HCT116 (cell line): Measurements from ENCODE around the gene SMIM8. TPM values are rescaled to one million over a fixed set of nuclear protein-coding genes. Genes with fewer than 3 reads are reported as not detected.

ENCODE experiments used
- ATAC-seq: fragments of 200-7000 bp; cut with Tn5 transposase; 2 replicates; pipeline ENCODE4 v1.9.1; 2020; ENCODE audit warnings: mild to moderate bottlenecking, moderate library complexity
- BruUV-seq: library from RNA; stranded (reverse); fragments of 400-500 nt; replicated peaks from 2 replicates; lab custom pipeline; 2021; lab: Mats Ljungman, UMichigan
- CTCF ChIA-PET: fragments of 300-600 bp; sonication (Branson Sonifier 250); formaldehyde crosslinking; loops from one replicate; lab custom pipeline; 2021; ENCODE audit warnings: antibody characterized with exemption; lab: Charles Lee
- POLR2A ChIA-PET: fragments of 300-600, 350-600 bp; sonication (Branson Sonifier 250); formaldehyde crosslinking; loops from one replicate; lab custom pipeline; 2021; ENCODE audit warnings: antibody characterized with exemption; lab: Charles Lee
- RAD21 ChIA-PET, 2 experiments: fragments of 300-600 bp; sonication (Branson Sonifier 250); formaldehyde crosslinking; loops; one replicate each; lab custom pipeline; 2023; ENCODE audit warnings: low total read pairs in 2 of 2; ENCODE audit not compliant: uncharacterized antibody in 2 of 2, unreplicated experiment in 2 of 2, low non-redundant PET in 1 of 2; lab: Charles Lee
- DNase-seq: peaks from one replicate; pipeline ENCODE4 v3.0.0-alpha.2; 2010; ENCODE audit warnings: low read depth, low spot score
- H2AFZ ChIP-seq: fragments of 200-600 bp; shearing (Covaris generic), sonication (generic); 2 replicates; pipeline ENCODE4 v1.6.1; 2017; ENCODE audit warnings: low read depth, mixed run types, mixed read lengths, antibody characterized with exemption, low read length; ENCODE audit not compliant: poor library complexity, severe bottlenecking
- H3K27ac ChIP-seq: 2 replicates; pipeline ENCODE4 v1.5.1; 2012; ENCODE audit warnings: low read depth, low read length
- H3K27me3 ChIP-seq: fragments of 200-600 bp; sonication (generic); 2 replicates; pipeline ENCODE4 v1.6.1; 2016; ENCODE audit warnings: mixed run types, low read length, mixed read lengths; ENCODE audit not compliant: insufficient read depth
- H3K36me3 ChIP-seq, 2 experiments: fragments of 200-500 bp in 1 of 2; fragments of 200-600 bp in 1 of 2; sonication (Bioruptor generic) in 1 of 2; sonication (generic) in 1 of 2; 2 replicates each; pipeline versions ENCODE4 v1.5.1 to v1.6.1; 2014 to 2016; ENCODE audit warnings: low read length in 2 of 2, inconsistent platforms in 1 of 2, mixed read lengths in 1 of 2, mixed run types in 1 of 2; ENCODE audit not compliant: insufficient read depth in 2 of 2, control insufficient read depth in 1 of 2
- H3K4me1 ChIP-seq, 2 experiments: fragments of 200-600 bp in 1 of 2; sonication (generic) in 1 of 2; 2 replicates each; pipeline versions ENCODE4 v1.5.1 to v1.6.1; 2012 to 2017; ENCODE audit warnings: low read length in 2 of 2, inconsistent platforms in 1 of 2, mild to moderate bottlenecking in 1 of 2, mixed read lengths in 1 of 2, mixed run types in 1 of 2, moderate library complexity in 1 of 2; ENCODE audit not compliant: insufficient read depth in 2 of 2, control insufficient read depth in 1 of 2
- H3K4me2 ChIP-seq: fragments of 200-600 bp; sonication (generic); 2 replicates; pipeline ENCODE4 v1.6.1; 2017; ENCODE audit warnings: mixed run types, low read length, mixed read lengths
- H3K4me3 ChIP-seq, 2 experiments: fragments of 200-600 bp in 1 of 2; sonication (generic) in 1 of 2; replicated peaks in 1 of 2; 2 replicates each; pipeline ENCODE4 v1.5.1; 2011 to 2016; ENCODE audit warnings: low read length in 2 of 2, control low read depth in 1 of 2, low read depth in 1 of 2, mild to moderate bottlenecking in 1 of 2, mixed read lengths in 1 of 2, mixed run types in 1 of 2
- H3K79me2 ChIP-seq: fragments of 200-600 bp; sonication (generic); 2 replicates; pipeline ENCODE4 v1.6.1; 2017; ENCODE audit warnings: mild to moderate bottlenecking, mixed run types, low read length, moderate library complexity, mixed read lengths; ENCODE audit not compliant: insufficient read depth
- H3K9ac ChIP-seq: fragments of 200-600 bp; sonication (generic); 2 replicates; pipeline ENCODE4 v1.6.1; 2016; ENCODE audit warnings: low read length, mixed read lengths
- H3K9me2 ChIP-seq: fragments of 200-600 bp; sonication (generic), shearing (Covaris generic); 2 replicates; pipeline ENCODE4 v1.6.1; 2017; ENCODE audit warnings: mixed run types, mild to moderate bottlenecking, moderate library complexity; ENCODE audit not compliant: insufficient read depth
- H3K9me3 ChIP-seq, 2 experiments: fragments of 200-500 bp in 1 of 2; fragments of 200-600 bp in 1 of 2; sonication (Bioruptor generic) in 1 of 2; sonication (generic) in 1 of 2; 2 replicates each; pipeline ENCODE4 v1.6.1; 2014 to 2017; ENCODE audit warnings: low read length in 2 of 2, mixed read lengths in 2 of 2, inconsistent platforms in 1 of 2, low read depth in 1 of 2, mild to moderate bottlenecking in 1 of 2, mixed run types in 1 of 2, moderate library complexity in 1 of 2; ENCODE audit not compliant: control insufficient read depth in 1 of 2, insufficient read depth in 1 of 2
- H4K20me1 ChIP-seq: fragments of 200-600 bp; sonication (generic), shearing (Covaris generic); 2 replicates; pipeline ENCODE4 v1.6.1; 2017; ENCODE audit warnings: mixed run types, mild to moderate bottlenecking, moderate library complexity; ENCODE audit not compliant: insufficient read depth
- ATF3 ChIP-seq: IDR thresholded peaks from 2 replicates; pipeline ENCODE4 v1.6.1; 2012
- ELF1 ChIP-seq: IDR thresholded peaks from 2 replicates; pipeline ENCODE4 v1.6.1; 2012; ENCODE audit warnings: low read depth, borderline replicate concordance
- EZH2 ChIP-seq: fragments of 200-600 bp; sonication (generic); IDR thresholded peaks from 2 replicates; pipeline ENCODE4 v1.6.1; 2017; ENCODE audit warnings: antibody characterized with exemption, mixed run types
- MAX ChIP-seq: IDR thresholded peaks from 2 replicates; pipeline ENCODE4 v1.6.1; 2012
- POLR2AphosphoS5 ChIP-seq: IDR thresholded peaks from 2 replicates; pipeline ENCODE4 v1.6.1; 2011; ENCODE audit warnings: mild to moderate bottlenecking, low read depth, low read length, moderate library complexity
- RAD21 ChIP-seq: IDR thresholded peaks from 2 replicates; pipeline ENCODE4 v1.6.1; 2012; ENCODE audit warnings: low read depth, mild to moderate bottlenecking
- SIN3A ChIP-seq: IDR thresholded peaks from 2 replicates; pipeline ENCODE4 v1.6.1; 2012; ENCODE audit warnings: low read depth
- SRF ChIP-seq: IDR thresholded peaks from 2 replicates; pipeline ENCODE4 v1.6.1; 2012; ENCODE audit warnings: low read depth
- YY1 ChIP-seq: IDR thresholded peaks from 2 replicates; pipeline ENCODE4 v1.6.1; 2011; ENCODE audit warnings: low read length, low read depth, moderate library complexity, mild to moderate bottlenecking; ENCODE audit not compliant: insufficient replicate concordance; ENCODE audit errors: extremely low read depth
- ZBTB33 ChIP-seq: IDR thresholded peaks from 2 replicates; pipeline ENCODE4 v1.6.1; 2011; ENCODE audit warnings: mild to moderate bottlenecking, low read length, moderate library complexity; ENCODE audit not compliant: insufficient replicate concordance; ENCODE audit errors: extremely low read depth
- ZFX ChIP-seq: fragments of 450-650 bp; IDR thresholded peaks from 2 replicates; pipeline ENCODE4 v1.6.1; 2017
- intact Hi-C: fragments of 100-400 bp; cut with micrococcal nuclease; formaldehyde crosslinking; loops from 2 replicates; pipeline ENCODE4 v1.10.0; 2022
- total RNA-seq: library from RNA; stranded (reverse); gene quantifications from one replicate; pipeline ENCODE4 v1.2.1, GENCODE V29; 2021; ENCODE audit not compliant: unreplicated experiment

SMIM8 gene
- total RNA-seq, 1 experiment from 2014 or later: 8.0 TPM

GRCh38 chr6:87334683-87335082 is 12.3 kb downstream of the SMIM8 start:
- TF ChIP-seq ELF1: no peak
- no peak for TF ChIP-seq RAD21
- TF ChIP-seq MAX: no peak
- no peak for TF ChIP-seq ZBTB33
- TF ChIP-seq YY1: no peak
- TF ChIP-seq SIN3A: no peak
- TF ChIP-seq, all 23 proteins: peak for 0
- Histone ChIP-seq H3K9me3 (no peaks in the 10 kb centered on the region), H3K4me1 (no peaks in the 10 kb centered on the region), H3K27ac (no peak overlapping the region), H3K9me2 (no peaks in the 10 kb centered on the region), H4K20me1 (0 out of 2 replicates have a peak, but pooled peaks cover 3% of the 10 kb centered on the region), H3K9ac (no peak overlapping the region), H3K27me3 (no peaks in the 10 kb centered on the region), H2AFZ (no peak overlapping the region), H3K4me3 (no peak overlapping the region), H3K36me3 (no peaks in the 10 kb centered on the region), H3K4me2 (no peak overlapping the region), H3K79me2 (peaks cover 13% of the 10 kb centered on the region; the same call in 1 of the 2 replicates)
- ChIA-PET RAD21 (no interaction called here), CTCF (no interaction called here), POLR2A (no interaction called here)
- intact Hi-C loops: no loop called here
- ATAC-seq (no peak), DNase-seq (no peak)
- no TSS peak for BruUV-seq

GRCh38 chr6:87336367-87336766 is 14.0 kb downstream of the SMIM8 start:
- peaks cover 6% of the 10 kb centered on the region; the same call in 1 of the 2 replicates for H3K79me2 ChIP-seq
- 0 out of 2 replicates have a peak, but pooled peaks cover under 1% of the 10 kb centered on the region for H4K20me1 ChIP-seq
- no peak for ATAC-seq
- ChIA-PET CTCF (no interaction called here), RAD21 (no interaction called here), POLR2A (interaction anchor here (0.7 kb wide), 1 partner anchor 1906 kb away, joined by 3 read pairs; no protein-coding TSS in a partner anchor)
- no peak overlapping the region for H2AFZ ChIP-seq
- H3K9ac ChIP-seq: no peak overlapping the region
- TF ChIP-seq ATF3 (no peak), EZH2 (no peak), ZFX (no peak), SRF (no peak), POLR2AphosphoS5 (no peak)
- H3K27me3 ChIP-seq: no peaks in the 10 kb centered on the region
- no peak for DNase-seq
- H3K4me2 ChIP-seq: no peak overlapping the region
- no peak overlapping the region for H3K27ac ChIP-seq
- intact Hi-C loops: no loop called here
- no peaks in the 10 kb centered on the region for H3K4me1 ChIP-seq
- H3K4me3 ChIP-seq: no peak overlapping the region
- BruUV-seq: no TSS peak
- H3K9me2 ChIP-seq: no peaks in the 10 kb centered on the region
- no peaks in the 10 kb centered on the region for H3K36me3 ChIP-seq
- no peaks in the 10 kb centered on the region for H3K9me3 ChIP-seq
